Activated CD4-positive, alpha-beta T cell treated with anti-CD3 and anti-CD28 coated beads, Interleukin-2, amount 10 ng/mL, durations not matched to agents 24 days and 14 days (primary cell): ENCODE measurements around the gene PCDH9. TPM values are rescaled to one million over a fixed set of nuclear protein-coding genes. Genes with fewer than 3 reads are reported as not detected.

Experiments used
- DNase-seq: peaks from one replicate; pipeline ENCODE4 v3.0.0; 2022
- H3K27ac Mint-ChIP-seq: one replicate; pipeline ENCODE4 v1.8.0; 2022; ENCODE audit warnings: mild to moderate bottlenecking, mixed read lengths
- H3K27me3 Mint-ChIP-seq: one replicate; pipeline ENCODE4 v1.8.0; 2022; ENCODE audit warnings: mixed read lengths
- H3K36me3 Mint-ChIP-seq: one replicate; pipeline ENCODE4 v1.8.0; 2022; ENCODE audit warnings: low read depth, mild to moderate bottlenecking, mixed read lengths
- H3K4me1 Mint-ChIP-seq: one replicate; pipeline ENCODE4 v1.8.0; 2021; ENCODE audit warnings: mixed read lengths
- H3K4me3 Mint-ChIP-seq: one replicate; pipeline ENCODE4 v1.8.0; 2022; ENCODE audit warnings: mild to moderate bottlenecking, moderate library complexity, mixed read lengths
- H3K9me3 Mint-ChIP-seq: one replicate; pipeline ENCODE4 v1.8.0; 2021; ENCODE audit warnings: mixed read lengths
- intact Hi-C: fragments of 100-400 bp; cut with micrococcal nuclease; formaldehyde crosslinking; loops from one replicate; pipeline ENCODE4 v1.15.1; 2023
- total RNA-seq: library from RNA; stranded (reverse); gene quantifications from 2 replicates; pipeline ENCODE4 v1.2.3, GENCODE V29; 2022

The PCDH9 gene
- total RNA-seq, 1 donor from 2014 or later, result 0.09 TPM

GRCh38 chr13:66391322-66391721 is 838.8 kb downstream of the PCDH9 start:
- DNase-seq, result no peak
- no peaks in the 10 kb centered on the region for H3K4me1 Mint-ChIP-seq
- no peak overlapping the region for H3K27ac Mint-ChIP-seq
- H3K36me3 Mint-ChIP-seq, result no peaks in the 10 kb centered on the region
- no peak overlapping the region for H3K4me3 Mint-ChIP-seq
- intact Hi-C loops, result no loop called here
- H3K9me3 Mint-ChIP-seq, result peaks cover 3% of the 10 kb centered on the region
- H3K27me3 Mint-ChIP-seq, result no peaks in the 10 kb centered on the region

- Mint-ChIP-seq H3K27ac (no peak overlapping the region), H3K4me3 (no peak overlapping the region), H3K4me1 (no peaks in the 10 kb centered on the region), H3K9me3 (no peaks in the 10 kb centered on the region), H3K27me3 (no peaks in the 10 kb centered on the region), H3K36me3 (no peaks in the 10 kb centered on the region)
- intact Hi-C loops, result no loop called here
- no peak for DNase-seq
Observed at GRCh38 chr13:66378894-66379293, 851.2 kb downstream of the PCDH9 start.

GRCh38 chr13:66377569-66377968 is 852.6 kb downstream of the PCDH9 start:
- H3K27ac Mint-ChIP-seq, result no peak overlapping the region
- DNase-seq, result no peak
- H3K4me1 Mint-ChIP-seq, result no peaks in the 10 kb centered on the region
- H3K9me3 Mint-ChIP-seq, result no peaks in the 10 kb centered on the region
- H3K36me3 Mint-ChIP-seq, result no peaks in the 10 kb centered on the region
- intact Hi-C loops, result no loop called here
- H3K27me3 Mint-ChIP-seq, result no peaks in the 10 kb centered on the region
- H3K4me3 Mint-ChIP-seq, result no peak overlapping the region

GRCh38 chr13:66375756-66376155 is 854.4 kb downstream of the PCDH9 start:
- Mint-ChIP-seq H3K27ac (no peak overlapping the region), H3K4me1 (no peaks in the 10 kb centered on the region), H3K4me3 (no peak overlapping the region), H3K9me3 (no peaks in the 10 kb centered on the region), H3K36me3 (no peaks in the 10 kb centered on the region), H3K27me3 (no peaks in the 10 kb centered on the region)
- intact Hi-C loops, result no loop called here
- DNase-seq, result no peak

GRCh38 chr13:66369666-66370065 is 860.5 kb downstream of the PCDH9 start:
- Mint-ChIP-seq H3K9me3 (no peaks in the 10 kb centered on the region), H3K27ac (no peak overlapping the region), H3K27me3 (no peaks in the 10 kb centered on the region), H3K4me1 (no peaks in the 10 kb centered on the region), H3K36me3 (no peaks in the 10 kb centered on the region), H3K4me3 (no peak overlapping the region)
- intact Hi-C loops, result no loop called here
- no peak for DNase-seq

- DNase-seq, result no peak
- Mint-ChIP-seq H3K9me3 (no peaks in the 10 kb centered on the region), H3K36me3 (no peaks in the 10 kb centered on the region), H3K27me3 (no peaks in the 10 kb centered on the region), H3K27ac (no peak overlapping the region), H3K4me3 (no peak overlapping the region), H3K4me1 (no peaks in the 10 kb centered on the region)
- intact Hi-C loops, result no loop called here
Observed at GRCh38 chr13:66367356-66367755, 862.8 kb downstream of the PCDH9 start.

- Mint-ChIP-seq H3K4me3 (no peak overlapping the region), H3K36me3 (no peaks in the 10 kb centered on the region), H3K9me3 (no peaks in the 10 kb centered on the region), H3K27me3 (no peaks in the 10 kb centered on the region), H3K4me1 (no peaks in the 10 kb centered on the region), H3K27ac (no peak overlapping the region)
- DNase-seq, result no peak
- intact Hi-C loops, result no loop called here
Observed at GRCh38 chr13:66365101-66365500, 865.0 kb downstream of the PCDH9 start.

GRCh38 chr13:66364346-66364745 is 865.8 kb downstream of the PCDH9 start:
- H3K4me3 Mint-ChIP-seq, result no peak overlapping the region
- no peak overlapping the region for H3K27ac Mint-ChIP-seq
- no peak for DNase-seq
- H3K27me3 Mint-ChIP-seq, result no peaks in the 10 kb centered on the region
- no peaks in the 10 kb centered on the region for H3K4me1 Mint-ChIP-seq
- intact Hi-C loops, result no loop called here
- H3K36me3 Mint-ChIP-seq, result no peaks in the 10 kb centered on the region
- H3K9me3 Mint-ChIP-seq, result no peaks in the 10 kb centered on the region

- no peaks in the 10 kb centered on the region for H3K36me3 Mint-ChIP-seq
- no peak for DNase-seq
- intact Hi-C loops, result no loop called here
- H3K9me3 Mint-ChIP-seq, result no peaks in the 10 kb centered on the region
- H3K4me3 Mint-ChIP-seq, result no peak overlapping the region
- no peaks in the 10 kb centered on the region for H3K4me1 Mint-ChIP-seq
- no peaks in the 10 kb centered on the region for H3K27me3 Mint-ChIP-seq
- H3K27ac Mint-ChIP-seq, result no peak overlapping the region
Observed at GRCh38 chr13:66362485-66362884, 867.7 kb downstream of the PCDH9 start.

GRCh38 chr13:66359910-66360552 is 870.1 kb downstream of the PCDH9 start:
- no peak overlapping the region for H3K4me3 Mint-ChIP-seq
- no peaks in the 10 kb centered on the region for H3K36me3 Mint-ChIP-seq
- intact Hi-C loops, result no loop called here
- no peaks in the 10 kb centered on the region for H3K27me3 Mint-ChIP-seq
- H3K9me3 Mint-ChIP-seq, result no peaks in the 10 kb centered on the region
- H3K4me1 Mint-ChIP-seq, result no peaks in the 10 kb centered on the region
- no peak for DNase-seq
- H3K27ac Mint-ChIP-seq, result no peak overlapping the region

GRCh38 chr13:66359393-66359792 is 870.7 kb downstream of the PCDH9 start:
- Mint-ChIP-seq H3K4me1 (no peaks in the 10 kb centered on the region), H3K9me3 (no peaks in the 10 kb centered on the region), H3K4me3 (no peak overlapping the region), H3K27me3 (no peaks in the 10 kb centered on the region), H3K27ac (no peak overlapping the region), H3K36me3 (no peaks in the 10 kb centered on the region)
- intact Hi-C loops, result no loop called here
- no peak for DNase-seq

GRCh38 chr13:66358564-66358963 is 871.6 kb downstream of the PCDH9 start:
- DNase-seq, result no peak
- H3K27me3 Mint-ChIP-seq, result no peaks in the 10 kb centered on the region
- no peak overlapping the region for H3K4me3 Mint-ChIP-seq
- H3K9me3 Mint-ChIP-seq, result no peaks in the 10 kb centered on the region
- H3K27ac Mint-ChIP-seq, result no peak overlapping the region
- no peaks in the 10 kb centered on the region for H3K36me3 Mint-ChIP-seq
- intact Hi-C loops, result no loop called here
- H3K4me1 Mint-ChIP-seq, result no peaks in the 10 kb centered on the region

- no peaks in the 10 kb centered on the region for H3K4me1 Mint-ChIP-seq
- H3K27me3 Mint-ChIP-seq, result no peaks in the 10 kb centered on the region
- intact Hi-C loops, result no loop called here
- no peaks in the 10 kb centered on the region for H3K9me3 Mint-ChIP-seq
- H3K36me3 Mint-ChIP-seq, result no peaks in the 10 kb centered on the region
- H3K4me3 Mint-ChIP-seq, result no peak overlapping the region
- H3K27ac Mint-ChIP-seq, result no peak overlapping the region
- no peak for DNase-seq
Observed at GRCh38 chr13:66357463-66357862, 872.7 kb downstream of the PCDH9 start.

- DNase-seq, result no peak
- Mint-ChIP-seq H3K27me3 (no peaks in the 10 kb centered on the region), H3K36me3 (no peaks in the 10 kb centered on the region), H3K4me1 (no peaks in the 10 kb centered on the region), H3K9me3 (no peaks in the 10 kb centered on the region), H3K27ac (no peak overlapping the region), H3K4me3 (no peak overlapping the region)
- intact Hi-C loops, result no loop called here
Observed at GRCh38 chr13:66354879-66355751, 875.0 kb downstream of the PCDH9 start.
